AG09319 (cell line): ENCODE measurements around the gene APH1B.

Experiments used
- DNase-seq: peaks from one replicate; pipeline ENCODE4 v3.0.0-alpha.2; 2010; ENCODE audit warnings: low read depth; ENCODE audit errors: extremely low read depth
- TF ChIP-seq, protein P1 (sequence below): IDR thresholded peaks from 2 replicates; pipeline ENCODE4 v1.5.1; 2011; ENCODE audit warnings: low read depth, mild to moderate bottlenecking, inconsistent platforms, low read length, moderate library complexity

The APH1B gene

DNA sequence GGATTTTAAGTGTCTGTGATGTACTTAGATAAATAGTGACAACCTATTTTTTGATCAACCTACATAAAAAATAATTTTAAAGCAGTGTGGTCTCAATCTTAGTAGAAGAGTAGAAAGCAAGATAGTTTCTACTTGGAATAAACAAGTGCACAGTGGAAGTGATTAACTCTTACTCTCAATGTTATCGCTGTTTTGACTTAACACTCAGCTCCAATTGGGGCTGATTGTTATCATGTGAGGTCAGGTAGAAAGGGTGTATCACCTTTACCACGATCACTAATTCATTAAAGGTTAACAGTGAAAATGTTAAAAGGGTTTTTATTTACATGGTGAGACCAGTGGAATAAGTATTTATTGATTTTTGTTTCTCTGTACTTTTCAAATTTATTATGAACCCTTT is 22.4 kb upstream of the APH1B start:
- TF ChIP-seq, protein P1, sequence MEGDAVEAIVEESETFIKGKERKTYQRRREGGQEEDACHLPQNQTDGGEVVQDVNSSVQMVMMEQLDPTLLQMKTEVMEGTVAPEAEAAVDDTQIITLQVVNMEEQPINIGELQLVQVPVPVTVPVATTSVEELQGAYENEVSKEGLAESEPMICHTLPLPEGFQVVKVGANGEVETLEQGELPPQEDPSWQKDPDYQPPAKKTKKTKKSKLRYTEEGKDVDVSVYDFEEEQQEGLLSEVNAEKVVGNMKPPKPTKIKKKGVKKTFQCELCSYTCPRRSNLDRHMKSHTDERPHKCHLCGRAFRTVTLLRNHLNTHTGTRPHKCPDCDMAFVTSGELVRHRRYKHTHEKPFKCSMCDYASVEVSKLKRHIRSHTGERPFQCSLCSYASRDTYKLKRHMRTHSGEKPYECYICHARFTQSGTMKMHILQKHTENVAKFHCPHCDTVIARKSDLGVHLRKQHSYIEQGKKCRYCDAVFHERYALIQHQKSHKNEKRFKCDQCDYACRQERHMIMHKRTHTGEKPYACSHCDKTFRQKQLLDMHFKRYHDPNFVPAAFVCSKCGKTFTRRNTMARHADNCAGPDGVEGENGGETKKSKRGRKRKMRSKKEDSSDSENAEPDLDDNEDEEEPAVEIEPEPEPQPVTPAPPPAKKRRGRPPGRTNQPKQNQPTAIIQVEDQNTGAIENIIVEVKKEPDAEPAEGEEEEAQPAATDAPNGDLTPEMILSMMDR: no peak
- no peak for DNase-seq

DNA sequence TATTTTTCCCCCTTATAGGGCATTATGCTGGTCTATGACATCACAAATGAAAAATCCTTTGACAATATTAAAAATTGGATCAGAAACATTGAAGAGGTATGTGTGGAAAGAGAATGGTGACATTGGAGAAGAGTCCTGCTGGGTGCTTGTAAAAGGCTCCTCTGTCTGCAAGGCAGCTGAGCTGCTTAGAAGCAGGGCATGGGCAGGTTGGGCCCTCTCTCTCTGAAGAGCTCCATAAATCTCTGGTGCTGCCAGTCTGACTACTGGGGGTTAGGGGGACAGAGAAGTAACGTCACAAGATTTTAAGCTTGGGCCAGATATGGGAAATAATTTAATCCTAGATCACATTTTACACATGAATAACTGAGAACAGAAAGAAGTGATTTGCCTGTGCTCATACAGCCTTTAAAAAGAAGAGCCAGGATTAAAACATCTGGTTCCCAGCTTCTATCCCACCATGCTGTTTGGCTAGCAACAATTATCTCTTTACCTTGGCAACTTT is 21.9 kb upstream of the APH1B start:
- DNase-seq: no peak
- TF ChIP-seq, protein P1: no peak

DNA sequence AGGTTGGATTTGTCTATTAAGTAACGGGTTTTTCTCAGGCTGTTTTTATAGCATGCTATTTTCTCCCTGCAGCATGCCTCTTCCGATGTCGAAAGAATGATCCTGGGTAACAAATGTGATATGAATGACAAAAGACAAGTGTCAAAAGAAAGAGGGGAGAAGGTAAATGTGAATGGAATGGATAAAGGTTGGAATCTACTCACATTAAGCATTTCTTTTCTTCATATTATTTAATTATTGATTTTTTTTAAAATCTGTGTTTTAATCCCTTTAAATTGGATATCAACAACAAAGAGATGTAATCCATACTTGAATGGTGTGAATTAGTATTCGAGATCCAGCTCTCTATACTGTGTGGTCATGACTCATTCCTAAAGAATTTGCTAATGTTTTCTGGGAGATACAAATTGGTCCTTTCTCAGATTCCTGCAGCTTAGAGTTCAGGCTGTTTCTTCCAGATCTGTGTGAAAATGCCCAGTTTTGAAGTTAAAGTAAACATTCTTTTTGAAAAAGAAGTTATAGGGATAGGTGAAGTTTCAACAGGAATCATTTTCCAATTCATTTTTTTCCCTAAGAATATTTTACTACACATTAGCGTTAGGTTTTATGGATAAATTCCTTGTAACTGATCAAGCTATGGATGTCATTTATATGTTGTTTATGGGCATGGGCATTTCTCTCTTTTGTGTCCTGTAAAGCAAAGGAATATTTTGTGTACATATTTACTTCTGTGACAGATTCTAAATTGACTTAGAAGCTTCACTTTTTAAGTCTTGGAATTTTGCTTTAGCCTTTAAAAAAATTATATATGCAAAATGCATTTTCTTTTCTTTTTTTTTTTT is 20.8 kb upstream of the APH1B start:
- no peak for DNase-seq
- TF ChIP-seq, protein P1: no peak

DNA sequence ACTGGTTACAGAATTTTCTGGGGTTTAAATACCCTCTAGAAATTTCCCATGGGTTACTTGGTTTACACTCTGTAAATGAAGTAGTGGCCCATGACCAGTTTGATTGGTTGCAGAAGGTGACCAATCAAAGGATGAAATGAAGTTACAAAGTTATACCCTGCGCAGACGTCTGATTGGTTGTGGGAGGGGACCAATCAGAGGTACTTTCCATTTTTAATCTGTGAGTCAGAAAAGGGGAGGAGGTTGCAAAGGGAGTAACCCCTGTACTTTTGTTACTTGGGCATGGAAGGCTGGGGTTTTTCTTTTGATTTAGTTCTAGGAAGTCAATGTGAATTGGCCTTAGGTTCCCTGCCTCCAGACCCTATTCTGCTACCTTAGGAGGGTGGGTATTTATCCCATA is 18.7 kb upstream of the APH1B start:
- TF ChIP-seq, protein P1: no peak
- DNase-seq: no peak

DNA sequence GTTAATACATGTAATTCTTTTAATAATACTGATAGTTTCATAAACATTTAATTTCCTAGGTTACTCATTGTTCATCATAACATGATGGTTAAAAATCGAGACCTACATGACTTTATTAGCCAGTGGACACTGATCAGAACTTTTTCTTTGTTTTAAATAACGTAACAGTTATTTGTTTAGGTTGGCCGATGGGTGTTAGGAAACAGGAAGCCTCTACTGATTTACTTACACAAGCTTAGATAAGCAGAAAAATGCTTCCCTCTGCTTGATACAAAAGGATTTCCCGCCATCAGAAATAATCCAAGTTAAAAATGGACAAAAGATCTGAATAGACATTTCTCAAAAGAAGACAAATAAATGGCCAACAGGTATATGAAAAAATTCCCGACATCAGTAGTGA is 16.6 kb upstream of the APH1B start:
- DNase-seq: no peak
- TF ChIP-seq, protein P1: no peak

DNA sequence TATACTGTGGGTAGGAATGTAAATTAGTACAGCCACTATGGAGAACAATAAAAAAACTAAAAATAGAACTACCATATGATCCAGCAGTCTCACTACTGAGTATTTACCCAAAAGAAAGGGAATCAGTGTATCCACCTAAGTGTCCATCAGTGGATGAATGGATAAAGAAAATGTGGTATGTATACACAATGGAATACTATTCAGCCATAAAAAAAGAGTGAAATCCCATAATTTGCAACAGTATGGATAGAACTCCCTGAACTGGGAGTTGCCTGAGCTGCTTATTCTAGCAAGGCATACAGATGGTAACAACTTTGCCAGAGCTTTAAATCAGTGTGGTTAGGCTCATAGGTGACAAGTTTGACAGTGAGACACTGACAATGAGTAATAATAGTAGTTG is 16.1 kb upstream of the APH1B start:
- DNase-seq: no peak
- TF ChIP-seq, protein P1: no peak

DNA sequence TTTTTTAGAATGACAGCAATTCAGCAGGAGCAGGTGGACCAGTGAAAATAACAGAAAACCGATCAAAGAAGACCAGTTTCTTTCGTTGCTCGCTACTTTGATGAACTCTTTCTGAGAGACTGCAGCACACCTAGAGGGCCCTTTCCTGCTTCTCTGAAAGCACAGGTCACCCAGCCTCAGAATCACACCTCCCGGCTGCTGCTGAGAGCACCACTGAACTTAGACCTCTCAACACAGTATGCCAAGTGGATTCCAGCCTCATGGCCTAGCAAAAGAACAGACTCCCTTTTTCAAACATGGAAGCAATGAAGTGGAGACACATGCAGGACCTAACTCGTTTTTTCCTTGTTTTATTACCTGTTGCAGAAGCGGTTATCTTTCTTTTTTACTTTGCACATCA is 13.9 kb upstream of the APH1B start:
- TF ChIP-seq, protein P1: no peak
- DNase-seq: no peak
